ENCODE data around the gene SART3.
"Not testable (repeated sequence)": the region's sequence is repeated elsewhere in the genome, so short reads cannot be mapped to it uniquely, and the experiment has no call there.

SART3 gene

GRCh38 chr12:108563136-108563803 is 2.3 kb upstream of the SART3 start:
- DNase-seq, result peak; percentile 82

GRCh38 chr12:108562348-108563135 is 1.6 kb upstream of the SART3 start, which contains the start of gene ISCU:
Gene ISCU, plus strand, starts transcription at chr12:108562596. Its CDS starts 27 bp downstream, at chr12:108562623.
- DNase-seq, result peak; percentile 99

- DNase-seq, result no peak
These were observed 927 bp upstream of the SART3 start for GRCh38 chr12:108561852-108562347.

GRCh38 chr12:108560321-108560721 is 652 bp downstream of the SART3 start:
- no peak for DNase-seq

- DNase-seq, result no peak
These were observed 1.2 kb downstream of the SART3 start for GRCh38 chr12:108559748-108560147.

- no peak for DNase-seq
These were observed 1.8 kb downstream of the SART3 start for GRCh38 chr12:108559007-108559655.

GRCh38 chr12:108555383-108555782 is 5.6 kb downstream of the SART3 start:
- not testable (repeated sequence) for DNase-seq

- no peak for DNase-seq
These were observed 7.2 kb downstream of the SART3 start for GRCh38 chr12:108553799-108554198.

- no peak for DNase-seq
These were observed 9.4 kb downstream of the SART3 start for GRCh38 chr12:108551535-108551934.

GRCh38 chr12:108548954-108549521 is 11.9 kb downstream of the SART3 start:
- no peak for DNase-seq

- no peak for DNase-seq
These were observed 13.3 kb downstream of the SART3 start for GRCh38 chr12:108547686-108548085.

- DNase-seq, result no peak
These were observed 17.3 kb downstream of the SART3 start for GRCh38 chr12:108543652-108544051.

GRCh38 chr12:108542320-108542719 is 18.7 kb downstream of the SART3 start:
- no peak for DNase-seq

- DNase-seq, result no peak
These were observed 22.3 kb downstream of the SART3 start for GRCh38 chr12:108538616-108539195.

GRCh38 chr12:108538146-108538545 is 22.8 kb downstream of the SART3 start:
- no peak for DNase-seq

- no peak for DNase-seq
These were observed 28.8 kb downstream of the SART3 start for GRCh38 chr12:108531929-108532848.

- DNase-seq, result no peak
These were observed 30.8 kb downstream of the SART3 start for GRCh38 chr12:108530161-108530560.

GRCh38 chr12:108527166-108527496 is 33.8 kb downstream of the SART3 start:
- no peak for DNase-seq

- no peak for DNase-seq
These were observed 34.3 kb downstream of the SART3 start for GRCh38 chr12:108526482-108527165.

GRCh38 chr12:108525681-108526080 is 35.3 kb downstream of the SART3 start:
- DNase-seq, result no peak

GRCh38 chr12:108523365-108523764 is 37.6 kb downstream of the SART3 start:
- no peak for DNase-seq

All from right forelimb (tissue), 1 donor.